ENCODE measurements around the gene FCAMR. TPM values are rescaled to one million over a fixed set of nuclear protein-coding genes. Genes with fewer than 3 reads are reported as not detected.

The FCAMR gene
- total RNA-seq, 1 experiment from 2014 or later = not detected

- TF ChIP-seq ZNF423 (CRISPR knock-in tag; IDR thresholded peaks at IDR 0.05) = no peak
- no peak for TF ChIP-seq CBFB (CRISPR knock-in tag; IDR thresholded peaks at IDR 0.05; ENCODE audit: low read depth)
- no peak for TF ChIP-seq USF1 (CRISPR knock-in tag; IDR thresholded peaks at IDR 0.05)
- no peak for TF ChIP-seq ZNF416 (CRISPR knock-in tag; IDR thresholded peaks at IDR 0.05)
- no peak for TF ChIP-seq PRDM15 (CRISPR knock-in tag; IDR thresholded peaks at IDR 0.05)
- TF ChIP-seq STAT6 (CRISPR knock-in tag; conservative IDR thresholded peaks at IDR 0.05; ENCODE audit: low read depth) = no peak
Observed at GRCh38 chr1:206965781-206966180, 4.5 kb downstream of the FCAMR start (continued).

GRCh38 chr1:206963740-206964139 lies 6.5 kb downstream of the FCAMR start:
- Mint-ChIP-seq H3K27ac (no peak overlapping the region), H3K4me1 (no peaks in the 10 kb centered on the region), H3K27me3 (ENCODE audit: low read depth) (no peaks in the 10 kb centered on the region), H3K36me3 (no peaks in the 10 kb centered on the region), H3K9me3 (no peaks in the 10 kb centered on the region), H3K4me3 (no peak overlapping the region)
- no peak for TF ChIP-seq ESRRA (CRISPR knock-in tag; IDR thresholded peaks at IDR 0.05; ENCODE audit: borderline replicate concordance)
- no peak for TF ChIP-seq CREB1 (CRISPR knock-in tag; IDR thresholded peaks at IDR 0.05)
- no peak for TF ChIP-seq CDX4 (CRISPR knock-in tag; IDR thresholded peaks at IDR 0.05; ENCODE audit: borderline replicate concordance)
- no peak for TF ChIP-seq ZMAT4 (CRISPR knock-in tag; IDR thresholded peaks at IDR 0.05)
- no peak for TF ChIP-seq E2F1 (CRISPR knock-in tag; IDR thresholded peaks at IDR 0.05)
- no peak for TF ChIP-seq ZNF232 (CRISPR knock-in tag; IDR thresholded peaks at IDR 0.05)
- POLR2A ChIA-PET = no interaction called here
- CTCF ChIA-PET = interaction anchor here (1.1 to 1.7 kb wide), 4 partner anchors 19 to 233 kb away, joined by 3 to 8 read pairs (median 5); no protein-coding TSS in a partner anchor
- no peak for DNase-seq (ENCODE audit: low spot score)
- no peak for ATAC-seq

GRCh38 chr1:206963119-206963712 lies 7.0 kb downstream of the FCAMR start:
- ATAC-seq (no peak), DNase-seq (ENCODE audit: low spot score) (no peak)
- no peaks in the 10 kb centered on the region for H3K4me1 Mint-ChIP-seq
- TF ChIP-seq AR (CRISPR knock-in tag; IDR thresholded peaks at IDR 0.05) = no peak
- no peak overlapping the region for H3K4me3 Mint-ChIP-seq
- H3K27me3 Mint-ChIP-seq (ENCODE audit: low read depth) = no peaks in the 10 kb centered on the region
- CTCF ChIA-PET = interaction anchor here (1.1 to 1.7 kb wide), 4 partner anchors 19 to 233 kb away, joined by 3 to 8 read pairs (median 5); no protein-coding TSS in a partner anchor
- H3K36me3 Mint-ChIP-seq = no peaks in the 10 kb centered on the region
- H3K27ac Mint-ChIP-seq = no peak overlapping the region
- H3K9me3 Mint-ChIP-seq = no peaks in the 10 kb centered on the region
- POLR2A ChIA-PET = no interaction called here

Data from WTC11 (cell line).